ENCODE measurements around the gene CRTAP.
"Not testable (repeated sequence)": the region's sequence is repeated elsewhere in the genome, so short reads cannot be mapped to it uniquely, and the experiment has no call there.

Gene CRTAP

DNA sequence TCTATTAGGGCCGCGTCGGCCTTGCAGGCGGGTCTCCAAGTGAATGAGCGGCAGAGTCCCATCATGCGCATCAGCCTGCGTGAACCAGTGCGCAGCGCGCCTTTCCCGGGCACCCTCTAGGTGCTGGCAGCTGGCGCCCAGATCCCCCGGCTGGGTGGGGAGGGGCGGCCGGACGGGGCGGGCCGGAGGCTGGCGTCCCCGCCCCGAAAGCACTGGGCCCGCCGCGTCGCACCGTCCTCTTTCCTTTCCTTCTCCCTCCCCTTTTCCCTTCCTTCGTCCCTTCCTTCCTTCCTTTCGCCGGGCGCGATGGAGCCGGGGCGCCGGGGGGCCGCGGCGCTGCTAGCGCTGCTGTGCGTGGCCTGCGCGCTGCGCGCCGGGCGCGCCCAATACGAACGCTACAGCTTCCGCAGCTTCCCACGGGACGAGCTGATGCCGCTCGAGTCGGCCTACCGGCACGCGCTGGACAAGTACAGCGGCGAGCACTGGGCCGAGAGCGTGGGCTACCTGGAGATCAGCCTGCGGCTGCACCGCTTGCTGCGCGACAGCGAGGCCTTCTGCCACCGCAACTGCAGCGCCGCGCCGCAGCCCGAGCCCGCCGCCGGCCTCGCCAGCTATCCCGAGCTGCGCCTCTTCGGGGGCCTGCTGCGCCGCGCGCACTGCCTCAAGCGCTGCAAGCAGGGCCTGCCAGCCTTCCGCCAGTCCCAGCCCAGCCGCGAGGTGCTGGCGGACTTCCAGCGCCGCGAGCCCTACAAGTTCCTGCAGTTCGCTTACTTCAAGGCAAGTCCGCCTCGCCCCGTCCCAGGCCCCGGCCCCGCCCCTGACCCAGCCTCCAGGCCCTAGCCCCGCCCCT lies at the start of gene CRTAP:
TSS of gene CRTAP (plus strand) at position 243 of the 850 bp plus-strand sequence. CDS start at position 307, 64 bp downstream.
- in situ Hi-C loops (cut with HindIII; ENCODE audit: low sequenced_read_pairs): no loop called here

- in situ Hi-C loops (cut with HindIII; ENCODE audit: low sequenced_read_pairs): no loop called here
Observed at GRCh38 chr3:33064929-33065328, 48.9 kb upstream of the CRTAP start.

DNA sequence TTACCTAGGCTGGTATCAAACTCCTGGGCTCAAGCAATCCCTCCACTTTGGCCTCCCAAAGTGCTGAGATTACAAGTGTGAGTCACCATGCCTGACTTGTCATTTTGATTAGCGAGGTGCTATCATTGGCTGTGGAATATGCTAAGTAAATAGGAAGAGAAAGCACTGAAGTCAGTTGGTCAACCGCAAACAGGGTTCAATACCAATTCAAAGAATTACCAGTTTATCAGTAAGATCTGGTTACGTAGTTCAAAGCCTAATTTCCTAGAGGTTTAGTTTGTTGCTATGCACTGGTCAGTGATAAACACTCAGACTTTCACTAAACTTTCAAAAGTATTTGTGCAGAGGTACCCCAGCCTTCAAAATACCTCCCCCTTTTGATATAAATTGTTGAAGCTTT lies 46.3 kb upstream of the CRTAP start:
- in situ Hi-C loops (cut with HindIII; ENCODE audit: low sequenced_read_pairs): no loop called here

DNA sequence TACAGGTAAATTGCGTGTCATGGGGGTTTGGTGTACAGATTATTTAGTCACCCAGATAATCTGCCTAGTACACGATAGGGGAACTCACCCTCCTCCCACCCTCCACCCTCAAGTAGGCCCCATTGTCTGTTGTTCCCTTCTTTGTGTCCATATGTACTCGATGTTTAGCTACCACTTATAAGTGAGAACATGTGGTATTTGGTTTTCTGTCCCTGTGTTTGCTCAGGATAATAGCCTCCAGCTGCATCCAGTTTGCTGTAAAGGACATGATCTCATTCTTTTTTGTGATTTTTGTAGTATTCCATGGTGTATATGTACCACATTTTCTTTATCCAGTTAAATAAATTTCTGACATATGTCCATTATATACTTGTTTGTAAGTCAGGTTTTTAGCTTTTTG lies 44.0 kb upstream of the CRTAP start:
- in situ Hi-C loops (cut with HindIII; ENCODE audit: low sequenced_read_pairs): not testable (repeated sequence)

- in situ Hi-C loops (cut with HindIII; ENCODE audit: low sequenced_read_pairs): no loop called here
Observed at GRCh38 chr3:33071181-33071580, 42.6 kb upstream of the CRTAP start.

DNA sequence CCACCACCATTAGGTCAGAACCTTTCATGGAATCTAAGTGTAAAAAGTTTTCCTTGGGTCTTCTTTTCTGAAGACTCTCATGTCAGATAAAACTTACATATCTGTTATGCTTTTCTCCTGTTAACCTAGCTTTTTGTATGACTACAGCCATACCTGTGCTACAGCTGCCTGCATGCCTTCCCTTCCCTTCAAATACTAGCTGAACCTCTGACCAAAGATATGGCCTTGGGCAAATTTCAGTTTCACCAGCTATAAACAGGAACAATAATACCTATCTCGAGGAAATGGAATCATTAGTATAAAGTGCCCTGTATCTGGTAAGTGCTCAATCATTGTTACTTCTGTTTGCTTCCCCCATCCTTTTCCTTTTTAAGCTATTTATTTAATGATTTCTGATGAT lies 41.9 kb upstream of the CRTAP start:
- in situ Hi-C loops (cut with HindIII; ENCODE audit: low sequenced_read_pairs): no loop called here

DNA sequence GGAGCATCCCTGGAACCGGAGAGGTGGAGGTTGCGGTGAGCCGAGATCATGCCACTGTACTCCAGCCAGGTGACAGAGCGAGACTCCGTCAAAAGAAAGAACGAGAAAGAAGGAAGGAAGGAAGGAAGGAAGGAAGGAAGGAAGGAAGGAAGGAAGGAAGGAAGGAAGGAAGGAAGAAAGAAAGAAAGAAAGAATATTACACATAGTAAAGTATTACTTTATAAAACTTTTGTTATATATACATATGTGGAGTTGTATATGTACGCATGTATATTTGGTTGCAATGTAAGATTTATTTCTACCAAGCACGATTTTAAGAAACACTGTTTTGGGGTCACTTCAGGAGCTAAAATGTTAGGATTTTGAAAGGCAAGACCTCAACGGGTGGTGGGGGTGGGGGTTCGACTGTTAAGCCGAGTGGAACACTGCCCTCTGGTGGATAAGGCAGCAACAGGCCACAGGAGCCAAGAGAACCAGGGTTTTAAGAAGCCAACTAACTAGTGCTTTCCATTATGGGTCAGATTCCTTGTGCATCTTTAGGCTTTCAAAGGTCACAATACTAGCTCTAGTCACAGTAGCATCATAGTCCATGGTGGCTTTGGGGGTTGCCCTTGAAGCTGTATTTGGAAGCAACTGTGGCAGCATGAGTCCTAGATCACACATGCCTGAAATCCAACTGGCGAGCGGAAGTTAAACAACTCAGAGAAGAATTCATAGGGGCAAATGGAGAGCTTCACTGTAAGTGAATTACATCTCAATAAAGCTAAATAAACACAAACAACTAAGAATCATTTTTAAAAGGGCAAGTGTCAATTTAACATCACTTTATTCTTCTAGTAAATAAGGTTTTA lies 39.4 kb upstream of the CRTAP start:
- in situ Hi-C loops (cut with HindIII; ENCODE audit: low sequenced_read_pairs): no loop called here

DNA sequence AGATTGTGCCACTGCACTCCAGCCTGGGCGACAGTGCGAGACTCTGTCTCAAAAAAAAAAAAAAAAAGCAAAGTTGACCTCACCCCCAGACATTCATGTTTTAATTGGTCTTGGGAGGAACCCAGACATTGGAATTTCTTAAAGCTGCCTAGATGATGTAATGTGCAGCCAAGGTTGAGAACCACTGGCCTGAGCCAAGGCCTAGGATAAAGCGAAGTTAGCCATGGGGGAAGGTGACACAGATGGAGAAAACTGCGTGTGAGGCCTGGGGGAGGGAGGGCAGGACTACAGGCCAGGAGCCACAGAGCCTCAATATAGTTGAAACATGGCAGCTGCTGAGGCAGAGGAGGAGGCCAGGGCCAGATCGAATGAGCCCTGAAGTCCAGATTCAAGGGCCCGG lies 37.8 kb upstream of the CRTAP start:
- in situ Hi-C loops (cut with HindIII; ENCODE audit: low sequenced_read_pairs): no loop called here

DNA sequence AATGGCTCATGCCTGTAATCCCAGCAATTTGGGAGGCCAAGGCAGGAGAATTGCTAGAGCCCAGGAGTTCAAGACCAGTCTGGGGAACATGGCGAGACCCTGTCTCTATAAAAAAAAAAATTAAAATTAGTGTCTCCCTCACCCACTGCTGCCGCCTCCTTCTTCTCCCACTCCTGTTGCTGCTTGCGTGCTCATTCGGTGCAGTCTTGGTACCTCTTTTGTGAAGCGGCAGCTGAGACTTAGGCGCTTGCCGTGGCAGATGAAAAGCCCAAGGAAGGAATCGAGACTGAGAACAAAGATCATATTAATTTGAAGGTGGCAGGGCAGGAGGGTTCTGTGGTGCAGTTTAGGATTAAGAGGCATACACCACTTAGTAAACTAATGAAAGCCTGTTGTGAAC lies 36.9 kb upstream of the CRTAP start:
- in situ Hi-C loops (cut with HindIII; ENCODE audit: low sequenced_read_pairs): no loop called here

DNA sequence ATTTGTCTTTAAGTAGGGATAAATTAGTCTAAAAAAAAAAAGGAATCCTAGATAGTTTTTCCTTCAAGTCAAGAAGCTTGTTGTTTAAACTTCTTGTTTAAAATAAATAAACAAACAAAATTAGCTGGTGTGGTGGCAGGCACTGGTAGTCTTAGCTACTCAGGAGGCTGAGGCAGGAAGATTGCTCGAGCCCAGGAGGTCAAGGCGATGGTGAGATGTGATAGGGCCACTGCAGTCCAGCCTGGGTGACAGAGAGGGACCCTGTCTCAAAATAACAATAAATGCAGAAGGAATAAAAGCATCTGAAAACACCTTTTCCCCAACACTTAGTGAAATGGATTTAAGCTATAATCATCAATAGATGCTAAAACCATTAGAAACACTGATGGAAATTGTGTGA lies 35.8 kb upstream of the CRTAP start:
- in situ Hi-C loops (cut with HindIII; ENCODE audit: low sequenced_read_pairs): no loop called here

DNA sequence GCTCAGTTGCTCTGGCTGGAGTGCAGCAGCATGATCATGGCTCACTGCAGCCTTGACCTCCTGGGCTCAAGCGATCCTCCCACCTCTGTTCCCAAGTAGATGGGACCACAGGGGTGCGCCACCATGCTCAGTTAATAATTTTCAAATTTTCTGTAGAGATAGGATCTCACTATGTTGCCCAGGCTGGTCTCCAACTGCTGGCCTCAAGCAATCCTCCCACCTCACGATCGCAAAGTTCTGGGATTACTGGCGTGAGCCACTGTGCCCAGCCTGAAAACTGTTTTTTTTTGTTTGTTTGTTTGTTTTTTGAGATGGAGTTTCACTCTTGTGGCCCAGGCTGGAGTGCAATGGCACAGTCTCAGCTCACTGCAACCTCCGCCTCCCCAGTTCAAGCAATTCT lies 34.0 kb upstream of the CRTAP start:
- in situ Hi-C loops (cut with HindIII; ENCODE audit: low sequenced_read_pairs): not testable (repeated sequence)

GRCh38 chr3:33081812-33082211 lies 32.0 kb upstream of the CRTAP start:
- in situ Hi-C loops (cut with HindIII; ENCODE audit: low sequenced_read_pairs): no loop called here

DNA sequence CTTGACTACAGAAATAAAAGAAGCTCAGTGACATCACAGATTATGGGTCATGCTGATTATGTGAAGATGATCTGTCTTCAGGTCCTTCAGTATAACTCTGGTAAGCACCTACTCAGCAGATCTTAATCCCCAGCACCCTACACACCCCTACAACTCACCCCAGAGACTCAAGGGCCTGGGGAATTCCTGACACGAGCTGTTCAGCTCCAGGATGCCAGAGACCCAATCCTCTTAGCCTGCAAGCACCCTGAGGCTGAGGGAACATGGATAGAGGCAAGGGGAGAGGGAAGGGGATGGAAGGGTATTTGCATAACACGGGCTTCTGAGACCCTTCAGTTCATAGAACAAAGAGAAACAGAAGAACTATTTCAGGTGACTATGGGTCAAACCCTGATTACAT lies 29.9 kb upstream of the CRTAP start:
- in situ Hi-C loops (cut with HindIII; ENCODE audit: low sequenced_read_pairs): no loop called here

DNA sequence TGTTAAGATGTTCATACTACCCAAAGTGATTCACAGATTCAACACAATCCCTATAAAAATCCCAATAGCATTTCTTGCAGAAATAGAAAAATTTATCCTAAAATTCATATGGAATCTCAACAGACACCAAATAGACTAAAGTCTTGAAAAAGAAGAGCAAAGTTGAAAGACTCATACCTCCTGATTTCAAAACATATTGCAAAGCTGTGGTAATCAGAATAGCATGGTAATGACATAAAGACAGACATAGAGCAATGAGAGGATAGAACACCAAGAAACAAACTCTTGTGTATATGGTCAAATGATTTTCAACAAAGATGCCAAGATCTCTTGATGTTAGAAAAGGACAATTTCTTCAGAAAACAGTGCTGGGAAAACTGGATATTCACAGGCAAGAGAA lies 25.1 kb upstream of the CRTAP start:
- in situ Hi-C loops (cut with HindIII; ENCODE audit: low sequenced_read_pairs): no loop called here

GRCh38 chr3:33089515-33089914 lies 24.3 kb upstream of the CRTAP start:
- in situ Hi-C loops (cut with HindIII; ENCODE audit: low sequenced_read_pairs): no loop called here

DNA sequence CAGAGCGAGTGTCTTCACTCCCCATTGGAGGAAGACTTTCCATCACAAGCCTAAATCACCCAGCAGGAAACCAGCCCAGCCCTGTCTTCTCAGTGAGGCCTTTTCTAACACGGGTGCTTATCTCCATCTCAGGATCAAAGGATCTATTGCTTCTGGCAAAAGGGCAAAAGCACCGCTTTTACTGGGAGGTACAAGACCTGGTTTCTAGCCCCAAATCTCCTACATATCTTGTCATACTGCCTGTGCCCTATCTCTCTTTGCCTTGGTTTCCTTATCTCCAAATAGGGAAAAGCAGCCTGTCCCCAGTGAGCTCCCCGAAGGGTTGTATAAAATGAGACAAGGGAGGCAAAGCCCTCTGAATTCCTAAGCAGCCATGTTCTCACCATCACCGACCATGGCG lies 22.1 kb upstream of the CRTAP start:
- in situ Hi-C loops (cut with HindIII; ENCODE audit: low sequenced_read_pairs): no loop called here

DNA sequence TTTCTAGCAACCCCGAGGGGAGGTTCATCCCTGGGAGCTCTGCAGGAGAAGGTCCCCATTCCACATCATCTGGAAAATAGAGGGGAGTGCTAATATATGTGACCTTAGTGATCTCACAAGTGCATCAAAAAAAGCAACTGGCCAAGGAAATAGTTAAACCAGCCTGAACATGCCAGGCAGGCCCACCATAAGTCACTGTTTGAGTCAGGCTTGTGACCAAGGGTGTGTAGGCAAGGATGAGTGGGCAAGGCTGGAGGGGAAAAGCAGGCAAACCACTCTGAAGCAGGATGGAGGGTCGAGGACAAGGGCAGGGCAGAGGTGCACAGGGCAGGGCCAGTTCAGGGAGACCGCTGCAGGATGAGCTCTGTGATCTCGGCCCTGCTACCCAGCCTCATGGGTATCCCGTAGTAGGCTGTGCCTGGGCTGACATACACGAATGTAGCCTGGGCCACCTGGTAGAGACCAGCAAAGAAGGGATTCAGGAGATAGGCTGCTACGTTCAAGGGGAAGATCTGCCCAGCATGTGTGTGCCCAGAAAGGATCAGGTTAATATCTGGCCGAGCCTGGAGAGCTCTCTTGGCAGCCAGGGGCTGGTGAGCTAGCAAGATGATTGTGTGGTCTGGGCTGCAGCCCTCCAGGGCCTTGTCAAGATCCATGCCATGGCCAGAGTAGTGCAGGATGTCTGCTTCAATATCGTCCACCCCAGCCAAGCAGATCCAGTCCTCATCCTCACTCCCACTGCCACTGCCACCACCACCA lies 21.1 kb upstream of the CRTAP start:
- in situ Hi-C loops (cut with HindIII; ENCODE audit: low sequenced_read_pairs): no loop called here

DNA sequence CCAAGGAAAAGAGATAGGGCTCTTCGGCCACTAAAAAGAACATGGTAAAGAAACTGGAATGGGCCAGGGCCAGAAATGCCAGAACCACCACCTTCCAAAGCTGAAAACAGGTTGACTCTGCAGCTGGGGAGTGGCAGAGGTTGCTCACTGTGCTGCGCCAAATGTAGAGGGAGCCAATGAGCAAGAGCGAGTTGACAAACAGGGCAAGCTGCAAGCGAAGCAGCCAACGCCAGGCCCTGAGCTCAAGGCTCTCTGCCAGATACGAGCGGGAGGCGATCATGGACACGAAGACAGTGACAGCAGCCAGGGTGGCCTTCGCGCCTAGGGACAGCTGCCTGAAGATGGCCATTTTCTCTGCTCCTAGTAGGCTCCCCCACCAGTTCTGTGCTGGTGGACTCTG lies 20.0 kb upstream of the CRTAP start:
- in situ Hi-C loops (cut with HindIII; ENCODE audit: low sequenced_read_pairs): no loop called here

GRCh38 chr3:33095436-33095835 lies 18.4 kb upstream of the CRTAP start:
- in situ Hi-C loops (cut with HindIII; ENCODE audit: low sequenced_read_pairs): no loop called here

DNA sequence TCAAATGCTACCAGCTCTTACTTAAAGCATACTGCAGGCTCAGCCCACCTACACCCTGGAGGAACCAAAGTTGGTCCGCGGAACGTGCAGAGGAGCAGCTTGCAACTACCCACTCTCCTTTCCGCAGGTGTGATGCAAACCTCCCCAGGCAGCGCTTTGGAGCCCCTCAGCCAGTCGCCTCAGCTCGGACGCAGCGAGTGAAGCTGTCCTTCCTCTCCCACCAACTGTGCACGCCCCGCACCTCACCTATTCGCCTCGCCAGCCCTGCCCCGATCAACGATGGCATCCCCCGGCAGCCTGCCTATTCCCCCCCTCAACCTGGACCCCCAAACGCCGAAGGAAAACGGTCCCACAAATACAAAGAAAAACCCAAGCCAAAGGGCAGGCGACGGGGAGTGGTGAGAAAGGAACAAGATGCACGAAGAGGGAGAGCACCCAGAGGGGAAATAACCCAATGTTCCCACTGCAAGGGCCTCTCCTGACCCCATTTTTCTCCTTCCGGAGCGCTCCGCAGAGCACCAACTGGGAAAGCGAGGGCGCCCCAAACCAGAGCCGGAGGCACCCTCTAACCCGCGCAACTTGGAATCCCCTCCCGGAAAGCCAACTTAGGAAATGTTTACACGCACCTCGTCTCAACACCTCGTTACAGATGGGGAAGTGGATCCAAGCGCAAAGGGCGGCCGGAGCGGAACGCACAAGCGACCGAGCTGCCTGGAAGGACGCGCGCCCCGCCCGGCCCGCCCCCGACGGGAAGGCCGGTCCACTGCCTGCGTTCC lies 17.5 kb upstream of the CRTAP start:
- in situ Hi-C loops (cut with HindIII; ENCODE audit: low sequenced_read_pairs): no loop called here

Measured in DLD1 (cell line).